Stimulated activated CD4-positive, alpha-beta T cell treated with anti-CD3 and anti-CD28 coated beads, TNF-alpha, amount 100 ng/mL, for 24 hours (primary cell): ENCODE results near the gene CCNJL.
"Not testable (repeated sequence)": the region's sequence is repeated elsewhere in the genome, so short reads cannot be mapped to it uniquely, and the experiment has no call there.

Source experiments
- DNase-seq, 3 experiments: peaks; one replicate each; pipeline ENCODE4 v3.0.0-alpha.2; 2020; ENCODE audit warnings: low read depth in 3 of 3

Gene CCNJL, protein sequence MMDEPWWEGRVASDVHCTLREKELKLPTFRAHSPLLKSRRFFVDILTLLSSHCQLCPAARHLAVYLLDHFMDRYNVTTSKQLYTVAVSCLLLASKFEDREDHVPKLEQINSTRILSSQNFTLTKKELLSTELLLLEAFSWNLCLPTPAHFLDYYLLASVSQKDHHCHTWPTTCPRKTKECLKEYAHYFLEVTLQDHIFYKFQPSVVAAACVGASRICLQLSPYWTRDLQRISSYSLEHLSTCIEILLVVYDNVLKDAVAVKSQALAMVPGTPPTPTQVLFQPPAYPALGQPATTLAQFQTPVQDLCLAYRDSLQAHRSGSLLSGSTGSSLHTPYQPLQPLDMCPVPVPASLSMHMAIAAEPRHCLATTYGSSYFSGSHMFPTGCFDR

DNA sequence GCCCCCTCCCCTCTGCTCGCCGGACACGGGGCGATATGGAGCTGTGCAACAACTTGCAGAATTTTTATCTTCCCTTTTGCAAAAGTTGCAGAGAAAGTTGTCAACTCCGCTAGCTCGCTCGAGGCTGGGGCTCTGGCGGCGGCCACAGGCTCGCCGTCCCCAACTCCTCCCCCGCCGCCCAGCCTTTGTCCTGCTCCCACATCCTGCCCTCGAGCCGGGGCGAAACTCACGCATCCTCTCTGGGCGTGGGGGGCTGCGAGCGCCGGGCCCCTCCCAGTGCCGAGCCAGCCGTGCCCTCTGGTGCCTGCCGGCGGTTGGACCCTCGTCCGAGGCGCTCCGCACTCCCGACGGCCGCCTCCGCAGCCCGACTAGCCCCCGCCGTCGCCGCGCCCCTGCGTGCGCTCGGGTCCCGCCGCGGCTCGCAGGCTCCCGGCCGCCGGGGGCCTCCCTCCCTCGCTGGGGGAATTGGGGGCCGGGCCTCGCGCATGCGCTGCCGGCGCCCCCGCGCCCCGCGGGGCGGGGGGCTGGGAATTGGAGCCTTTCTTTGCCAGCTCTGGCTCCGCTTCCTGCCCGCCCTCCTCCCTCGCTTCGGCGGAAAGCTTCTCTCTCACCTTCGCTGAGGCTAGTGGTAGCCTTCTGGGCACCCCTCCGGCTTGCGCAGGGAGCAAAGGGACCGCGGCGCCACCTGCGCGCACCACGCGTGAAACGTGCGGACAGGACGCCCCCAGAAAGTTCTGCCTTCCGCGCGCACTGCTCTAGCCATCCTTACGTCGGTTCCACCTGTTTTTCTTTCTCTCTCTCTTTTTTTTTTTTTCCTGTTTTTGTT is at the start of gene CCNJL:
CCNJL (minus strand) TSS at position 431 of the 826 bp plus-strand sequence. CDS start 641 bp downstream, outside the sequence.
- peak in 1 of 3 experiments; percentile 1 for DNase-seq

DNA sequence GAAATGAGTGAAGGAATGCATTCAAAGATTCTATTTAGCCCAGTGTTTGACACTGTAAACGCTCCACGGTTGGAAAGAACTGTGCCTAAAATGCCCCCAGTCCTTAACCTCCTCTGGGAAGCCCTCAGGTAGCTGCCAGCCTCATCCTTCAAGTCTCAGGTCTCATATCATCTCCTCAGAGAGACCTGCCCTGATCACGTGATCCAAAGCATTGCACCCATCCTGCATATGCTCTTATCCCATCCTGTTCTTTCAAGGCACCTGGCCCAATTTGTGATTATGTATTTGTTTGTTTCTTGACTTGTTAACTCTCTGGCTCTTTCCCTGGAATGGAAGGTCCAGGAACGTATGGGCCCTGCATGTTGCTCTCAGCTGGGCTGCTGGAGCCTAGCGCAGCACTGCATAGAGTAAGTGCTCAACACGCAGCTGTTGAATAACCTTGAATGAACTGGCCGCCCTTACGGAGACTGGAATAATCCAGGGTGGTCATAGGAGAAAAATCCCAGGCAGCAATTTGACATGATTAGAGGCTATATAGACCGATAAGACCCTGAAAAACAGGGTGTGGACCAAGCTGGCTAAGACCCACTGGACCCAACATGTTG is 49.4 kb upstream of the CCNJL start:
- no peak for DNase-seq

DNA sequence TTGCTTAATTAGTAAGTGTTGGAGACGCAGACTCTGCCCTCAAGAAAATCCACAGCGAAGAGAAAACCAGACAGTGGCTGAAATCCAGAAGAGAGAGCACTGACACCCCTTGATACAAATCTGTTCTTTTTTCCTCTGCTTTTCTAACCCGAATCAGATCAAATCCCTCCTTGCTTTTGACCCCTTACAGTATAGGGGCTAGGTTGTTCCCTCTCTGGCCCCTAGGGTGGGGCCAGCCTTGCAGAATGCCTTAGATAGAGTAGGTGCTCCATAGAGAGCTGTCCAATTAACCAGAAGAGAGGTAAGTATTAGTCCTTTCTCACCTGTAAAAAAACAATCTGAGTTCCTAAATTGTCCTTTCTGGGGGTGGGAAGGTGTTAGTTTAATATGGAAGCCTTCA is 47.9 kb upstream of the CCNJL start:
- DNase-seq, result no peak

DNA sequence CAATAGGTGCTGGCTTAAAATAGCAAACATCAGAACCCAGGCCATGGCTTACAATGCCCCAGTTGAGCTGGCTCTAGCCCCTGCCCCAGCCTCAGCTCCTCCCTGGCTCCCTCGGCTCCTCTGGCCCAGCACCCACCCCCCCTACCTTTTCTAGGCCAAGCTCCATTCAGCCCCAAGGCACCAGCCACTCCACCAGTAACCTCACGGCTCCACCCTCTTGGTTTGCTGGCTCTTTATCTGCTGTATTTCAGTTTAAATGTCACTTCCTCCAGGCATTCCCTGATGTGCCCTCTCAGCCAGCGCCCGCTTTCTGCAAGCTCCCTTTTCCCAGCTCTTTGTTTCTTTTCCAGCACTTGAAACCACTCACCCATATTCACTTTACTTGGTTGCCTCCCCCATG is 47.5 kb upstream of the CCNJL start:
- DNase-seq, result no peak

DNA sequence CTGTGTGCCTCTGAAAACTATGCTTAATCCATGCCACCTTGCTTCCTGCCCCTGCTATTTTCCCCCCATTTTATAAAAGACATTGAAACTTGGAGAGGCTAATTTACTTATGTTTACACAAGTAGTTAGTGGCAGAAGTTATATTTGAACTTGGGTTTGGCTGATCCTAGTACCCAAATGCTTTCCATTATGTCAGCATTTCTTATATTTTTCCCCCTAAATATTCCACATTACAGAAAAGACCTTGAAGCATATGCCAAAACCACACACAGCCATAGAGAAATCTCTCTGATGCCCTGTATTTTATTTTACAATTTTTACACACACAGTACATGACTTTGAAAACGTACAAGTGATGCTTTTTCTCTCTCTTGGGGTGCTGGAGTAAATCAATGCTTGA is 46.9 kb upstream of the CCNJL start:
- no peak for DNase-seq

DNA sequence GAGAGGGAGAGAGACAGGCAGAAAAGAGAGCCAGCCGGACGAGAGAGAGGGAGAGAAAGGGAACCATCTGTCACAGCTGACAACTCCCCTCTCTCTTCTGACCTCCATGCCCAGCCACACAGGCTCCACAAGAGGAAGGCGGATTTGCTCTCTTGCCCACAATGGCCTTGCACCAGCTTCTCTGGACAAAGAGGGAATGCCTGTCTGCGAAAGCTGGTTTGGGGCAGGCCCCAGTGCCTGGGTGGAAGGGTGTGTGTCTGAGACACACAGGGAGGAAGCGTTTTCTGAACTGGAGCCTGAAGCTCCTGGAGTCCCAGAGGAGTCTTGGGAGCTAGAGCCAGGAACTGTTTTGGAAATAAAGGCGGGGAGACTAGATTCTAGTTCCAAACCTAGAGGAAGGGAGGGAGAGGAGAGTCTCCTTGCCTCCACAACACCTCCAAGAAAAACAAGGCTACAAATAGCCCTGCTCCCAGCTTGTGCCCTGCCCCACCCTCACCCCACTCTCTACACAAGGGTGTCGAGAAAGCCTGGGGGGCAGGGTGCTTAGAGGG is 45.6 kb upstream of the CCNJL start:
- no peak for DNase-seq

DNA sequence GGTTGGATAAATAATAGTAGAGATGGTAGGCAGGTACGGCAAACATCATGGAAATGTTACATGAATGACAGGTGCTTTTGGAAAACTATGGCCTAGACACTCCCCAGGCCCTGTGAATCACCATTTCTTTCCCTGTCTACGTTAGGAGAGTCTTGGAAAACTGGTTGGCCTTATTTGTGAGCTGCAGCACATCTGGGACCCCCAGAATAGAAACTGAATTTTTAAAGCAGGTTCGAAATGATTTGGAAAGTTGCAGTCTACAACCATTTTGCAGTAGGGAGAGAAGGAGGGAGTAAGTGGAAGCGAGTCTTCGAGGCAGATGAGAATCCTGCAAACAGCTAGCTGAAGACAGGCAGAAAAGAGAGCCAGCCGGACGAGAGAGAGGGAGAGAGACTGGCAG is 45.0 kb upstream of the CCNJL start:
- DNase-seq, result no peak

DNA sequence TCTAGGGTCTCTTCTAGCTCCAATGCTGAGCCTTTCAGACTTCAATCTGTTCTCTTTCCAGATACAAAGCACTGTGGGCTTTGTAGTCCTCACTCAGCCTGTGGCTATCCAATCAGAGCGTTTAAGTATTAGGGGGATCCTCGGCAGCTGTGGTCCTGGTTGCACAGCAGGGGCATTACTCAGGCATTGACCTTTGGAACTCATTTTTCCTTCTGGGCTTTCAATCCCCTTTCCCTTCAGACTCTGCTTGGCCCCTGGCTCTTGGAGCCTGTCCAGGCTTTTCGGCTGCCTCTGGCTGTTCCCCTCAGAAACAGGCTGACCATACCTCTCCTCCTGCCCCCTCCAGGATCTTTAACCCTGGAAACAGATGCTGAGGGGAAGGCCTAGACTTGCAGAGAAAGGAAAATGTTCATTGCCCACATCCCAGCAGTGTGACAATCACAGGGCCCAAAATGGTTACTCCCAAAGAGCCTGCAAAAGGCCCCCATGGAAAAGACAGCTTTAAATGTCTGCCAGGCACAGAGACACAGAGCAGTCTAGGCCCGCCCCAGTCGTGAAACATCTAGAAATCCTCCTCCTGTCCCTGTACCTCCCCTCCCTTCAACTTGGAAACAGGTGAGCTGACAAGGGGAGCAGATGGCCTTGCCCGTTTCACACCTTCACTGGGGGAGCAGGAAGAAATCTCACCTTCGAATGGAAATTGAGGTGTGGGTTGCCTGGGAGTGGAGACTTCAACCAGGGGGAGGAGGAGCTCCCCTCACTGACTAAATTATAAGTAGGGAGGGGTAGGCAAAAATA is 44.4 kb upstream of the CCNJL start:
- DNase-seq, result no peak

DNA sequence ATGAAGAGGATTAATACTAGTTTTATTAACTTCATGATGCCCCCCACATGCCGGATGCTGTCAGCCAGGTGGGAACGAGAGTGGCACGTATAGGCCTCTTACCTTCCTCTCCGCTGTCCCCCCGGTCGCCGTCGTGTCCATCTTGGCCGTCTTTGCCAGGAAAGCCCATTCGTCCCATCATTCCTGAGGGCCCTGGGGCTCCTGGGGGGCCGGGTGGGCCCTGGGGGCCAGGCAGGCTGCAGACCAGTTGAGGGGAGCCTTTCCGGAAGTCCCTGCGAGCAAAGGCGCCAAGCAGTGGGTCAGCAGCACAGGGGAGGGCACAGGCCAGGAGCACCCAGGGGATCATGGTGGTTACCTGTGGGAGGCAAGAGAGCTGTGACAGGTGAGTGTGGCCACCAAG is 42.3 kb upstream of the CCNJL start:
- DNase-seq, result no peak

DNA sequence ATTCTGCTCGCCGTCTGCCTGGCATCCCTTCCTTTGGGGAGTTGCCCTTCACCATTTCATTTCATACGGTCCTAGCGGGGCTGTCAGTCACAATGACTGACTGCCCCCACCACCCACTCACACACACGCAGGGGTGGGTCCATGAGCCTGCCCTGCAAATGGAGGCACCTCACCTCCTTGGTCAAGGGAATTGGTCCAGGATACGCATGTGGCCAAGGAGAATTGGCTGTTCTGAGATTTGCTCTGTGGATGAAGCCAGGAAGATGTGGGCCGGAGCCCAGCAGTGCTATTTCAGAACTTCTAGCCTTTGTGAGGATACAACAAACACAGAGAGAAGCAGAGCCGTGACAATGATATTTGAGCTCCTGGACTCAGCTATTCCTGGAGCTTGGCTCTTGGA is 41.0 kb upstream of the CCNJL start:
- no peak for DNase-seq

DNA sequence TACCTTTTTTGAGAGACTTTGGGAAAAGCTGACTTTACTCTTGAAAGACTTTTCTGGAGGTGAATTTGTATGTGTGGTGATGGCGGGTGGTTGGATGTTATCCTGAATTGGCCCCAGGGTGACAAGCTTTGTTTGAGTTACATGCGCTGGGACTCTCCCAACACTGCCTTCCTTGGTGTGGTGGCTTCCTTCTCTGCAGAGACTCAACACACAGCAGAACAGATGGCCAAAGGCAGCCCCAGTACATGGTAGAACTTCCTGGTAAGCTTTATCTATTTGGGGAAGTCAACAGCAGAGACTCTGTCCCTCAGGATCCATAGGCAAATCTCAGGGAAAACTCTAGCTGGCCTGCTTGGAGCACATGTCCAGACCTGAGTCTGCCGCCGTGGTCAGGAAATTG is 39.9 kb upstream of the CCNJL start:
- DNase-seq, result no peak

DNA sequence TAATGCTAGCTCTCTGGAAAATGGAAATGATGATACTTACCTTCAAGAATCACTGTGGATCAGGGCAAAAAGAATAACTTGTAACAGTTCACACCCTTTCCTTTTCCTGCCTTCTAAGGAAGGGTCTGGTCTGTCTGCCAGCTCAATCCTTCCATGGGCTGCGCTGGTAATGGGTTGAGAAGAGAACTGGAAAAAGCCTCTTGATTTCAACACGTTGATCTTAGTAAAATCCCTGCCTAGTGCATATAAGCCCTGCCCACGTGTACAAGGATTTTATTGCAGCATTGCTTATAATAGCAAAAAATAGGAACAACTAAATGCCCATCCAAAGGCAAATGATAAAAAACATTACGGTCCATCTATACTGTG is 37.6 kb upstream of the CCNJL start:
- DNase-seq, result no peak

DNA sequence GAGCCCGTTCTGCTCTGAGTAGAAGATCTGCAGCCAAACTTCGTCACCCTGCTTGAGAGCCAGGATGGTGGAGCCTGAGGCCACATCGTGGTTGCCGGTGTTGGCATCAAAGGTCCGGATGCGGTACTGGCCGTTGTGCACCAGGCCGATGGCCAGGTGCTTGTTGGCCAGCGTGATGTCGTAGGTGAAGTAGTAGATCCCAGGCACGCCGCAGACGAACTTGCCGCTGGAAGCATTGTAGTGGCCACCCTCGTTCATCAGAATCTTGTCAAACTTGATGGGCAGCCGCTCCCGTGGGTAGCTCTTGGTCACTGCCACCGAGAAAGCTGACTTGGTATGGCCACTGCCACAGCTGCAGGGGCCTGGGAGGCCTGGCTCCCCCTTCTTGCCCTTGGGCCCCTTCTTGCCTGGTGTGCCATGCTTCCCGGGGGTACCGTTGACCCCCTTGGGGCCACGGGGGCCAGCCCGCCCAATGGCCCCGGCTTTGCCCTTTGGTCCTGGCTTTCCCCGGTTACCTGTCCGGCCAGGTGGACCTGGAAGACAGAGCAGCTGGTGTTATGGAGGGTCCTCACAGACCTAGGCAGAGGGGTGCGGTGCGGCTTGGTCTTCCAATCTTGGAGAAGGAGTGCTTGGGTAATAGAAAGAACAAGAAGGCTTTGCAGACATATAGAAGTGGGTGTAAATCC is 37.0 kb upstream of the CCNJL start:
- DNase-seq, result no peak

DNA sequence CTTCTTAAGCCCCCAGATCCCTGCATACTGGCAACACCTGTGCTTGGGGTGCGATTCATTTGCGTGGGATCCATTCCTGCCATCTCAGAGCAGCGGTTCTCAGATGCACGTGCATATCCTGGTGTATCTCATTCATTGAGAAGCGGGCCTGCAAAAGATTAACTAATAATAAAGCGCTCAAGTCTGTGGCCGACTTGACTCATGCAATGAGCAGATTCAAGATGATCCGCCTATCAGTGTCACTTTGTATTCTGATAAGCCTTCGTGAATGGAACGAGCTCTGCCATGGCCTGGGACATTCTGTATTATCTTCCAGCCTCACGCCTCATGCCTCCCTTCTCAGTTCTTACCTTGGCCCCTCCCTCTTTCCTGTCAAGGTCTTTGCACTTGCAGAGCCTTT is 35.7 kb upstream of the CCNJL start:
- DNase-seq, result no peak

DNA sequence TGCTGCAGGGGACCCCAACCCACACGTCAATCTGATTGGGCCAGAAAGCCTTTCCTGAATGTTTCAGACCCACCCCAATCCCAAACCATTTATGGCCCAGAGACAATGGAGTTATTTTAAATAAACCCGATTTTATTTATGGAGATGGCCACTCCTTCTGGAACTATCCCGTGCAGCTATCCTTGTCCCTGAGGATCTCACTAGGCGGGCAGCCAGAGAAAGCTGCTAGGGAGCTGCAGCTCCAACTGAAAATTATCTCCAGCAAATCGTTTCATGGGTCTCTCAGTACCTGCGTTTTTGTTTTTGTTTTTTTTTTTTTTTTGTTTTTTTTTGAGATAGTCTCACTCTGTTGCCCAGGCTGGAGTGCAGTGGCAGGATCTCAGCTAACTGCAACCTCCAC is 35.1 kb upstream of the CCNJL start:
- DNase-seq, result no peak

DNA sequence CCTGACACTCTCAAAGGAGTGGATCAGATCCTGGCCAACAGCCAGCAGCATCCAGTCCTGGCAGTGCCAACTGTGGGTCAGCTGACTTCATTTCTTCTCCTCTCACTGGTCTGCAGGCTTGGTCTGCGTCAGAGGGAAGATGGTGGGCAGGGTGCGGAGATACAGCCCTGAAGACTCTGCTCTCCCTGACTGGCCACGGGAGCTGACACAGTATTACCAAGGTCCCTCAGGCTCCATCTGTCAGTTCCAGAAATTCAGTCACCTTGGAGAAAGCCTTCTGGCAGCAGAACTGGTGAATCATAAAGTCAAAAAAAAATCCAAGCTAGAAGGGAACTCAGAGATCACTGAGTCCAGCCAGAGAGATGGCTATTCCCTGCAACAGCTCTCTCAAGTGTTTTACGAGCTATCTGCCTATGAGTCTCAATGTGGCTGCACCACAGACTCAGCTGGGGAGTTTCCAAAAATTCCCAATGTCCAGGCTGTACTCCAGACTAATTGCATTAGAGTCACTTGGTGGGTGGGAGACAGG is 30.1 kb upstream of the CCNJL start:
- no peak for DNase-seq

DNA sequence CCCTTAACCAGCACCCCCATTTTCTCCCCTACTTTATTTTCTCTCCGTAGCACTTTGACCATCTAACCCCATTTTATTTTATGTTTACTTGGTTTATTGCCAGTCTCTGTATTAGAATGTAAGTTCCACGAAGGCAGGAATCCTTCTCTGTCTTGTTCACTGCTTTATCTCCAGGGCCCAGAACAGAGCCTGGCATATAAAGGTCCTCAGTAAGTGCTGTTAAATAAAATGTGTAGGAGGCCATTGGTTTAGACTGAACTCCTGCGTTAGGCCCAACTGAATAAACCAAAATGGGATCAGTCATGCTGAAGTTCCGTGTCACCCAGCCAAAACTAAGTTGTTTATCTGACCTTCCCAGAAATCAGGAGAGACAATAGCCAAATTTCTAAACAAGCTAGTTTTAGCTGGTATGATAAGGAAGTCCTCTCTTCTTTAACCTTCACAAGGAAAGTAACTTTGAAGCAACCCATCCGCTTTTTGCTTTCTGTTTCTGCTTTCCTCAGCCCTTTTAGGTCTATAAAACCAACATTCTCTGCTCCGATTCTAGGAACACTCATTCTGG is 29.0 kb upstream of the CCNJL start:
- DNase-seq, result no peak

DNA sequence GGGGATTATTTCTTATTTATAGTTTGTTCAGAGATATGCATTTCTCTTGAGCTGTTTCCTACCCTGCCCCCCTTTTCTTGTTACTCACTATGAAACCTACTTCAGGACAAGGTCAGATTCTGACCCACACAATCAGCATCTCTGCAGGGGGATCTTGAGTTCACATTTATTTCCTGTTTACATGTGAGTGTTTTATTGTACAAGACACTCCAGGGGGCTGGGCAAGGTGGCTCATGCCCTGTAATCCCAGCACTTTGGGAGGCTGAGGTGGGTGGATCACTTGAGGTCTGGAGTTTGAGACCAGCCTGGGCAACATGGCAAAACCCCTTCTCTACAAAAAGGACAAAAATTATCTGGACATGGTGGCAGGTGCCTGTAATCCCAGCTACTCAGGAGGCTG is 28.1 kb upstream of the CCNJL start:
- DNase-seq, result not testable (repeated sequence)

DNA sequence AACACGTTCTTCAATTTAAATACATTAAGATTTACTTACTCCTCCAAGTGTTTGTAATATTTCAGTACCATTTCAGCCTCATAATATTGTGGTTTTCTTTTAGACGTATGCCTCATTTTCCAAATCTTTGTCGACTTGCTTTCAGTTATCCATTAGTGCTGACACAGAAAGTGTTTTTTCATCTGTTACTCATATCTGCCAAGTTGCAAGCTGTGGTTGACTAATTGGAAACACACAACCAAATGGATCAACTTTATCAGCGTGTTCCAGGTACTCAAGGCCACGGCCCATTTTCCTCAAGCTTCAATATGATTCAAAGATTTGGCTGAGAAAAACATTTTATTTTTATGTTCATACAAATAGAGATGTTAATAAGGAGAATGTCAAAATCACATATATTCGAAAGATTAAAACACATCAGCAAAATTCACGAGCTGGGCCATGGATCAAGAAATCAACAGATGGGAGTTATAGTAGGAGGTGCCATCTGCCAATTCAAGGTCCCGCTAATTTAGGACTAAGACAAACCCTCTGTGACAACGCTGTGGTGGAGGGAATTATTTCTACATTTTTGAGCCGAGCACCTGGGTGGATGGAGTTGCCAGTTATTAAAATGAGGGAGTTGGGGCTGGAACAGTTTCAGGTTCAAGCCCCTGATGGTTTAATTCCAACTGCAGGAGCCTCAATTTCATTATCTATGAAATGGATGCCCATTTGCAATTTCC is 27.2 kb upstream of the CCNJL start:
- DNase-seq, result no peak

DNA sequence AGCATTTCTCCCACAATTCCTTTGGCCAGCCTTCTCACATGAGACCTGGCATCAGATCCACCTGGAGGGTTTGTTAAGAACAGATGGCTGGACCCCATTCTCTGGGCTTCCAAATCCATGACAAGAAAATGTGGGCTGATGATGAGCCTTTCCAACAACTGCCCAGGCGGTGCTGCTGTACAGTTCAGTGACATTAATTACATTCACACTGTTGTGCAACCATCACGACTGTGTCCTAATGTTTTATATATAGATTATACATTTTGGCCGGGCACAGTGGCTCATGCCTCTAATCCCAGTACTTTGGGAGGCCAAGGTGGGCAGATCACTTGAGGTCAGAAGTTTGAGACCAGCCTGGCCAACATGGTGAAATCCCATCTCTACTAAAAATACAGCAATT is 22.4 kb upstream of the CCNJL start:
- DNase-seq, result not testable (repeated sequence)
